Neural cell (in vitro differentiated cells): ENCODE data around the gene ZNF793. TPM values are rescaled to one million over a fixed set of nuclear protein-coding genes. Genes with fewer than 3 reads are reported as not detected.

Experiments used
- H2AFZ ChIP-seq: fragments of 200-600, 300-800 bp; sonication (generic), shearing (Covaris generic); 2 replicates; pipeline ENCODE4 v1.6.0; 2014; ENCODE audit warnings: low read depth, mild to moderate bottlenecking, antibody characterized with exemption, low read length, moderate library complexity
- H3F3A ChIP-seq: fragments of 200-600 bp; shearing (Covaris generic); 2 replicates; pipeline ENCODE4 v1.6.1; 2016; ENCODE audit warnings: mild to moderate bottlenecking, moderate library complexity, mixed read lengths, antibody characterized with exemption, low read length; ENCODE audit not compliant: insufficient read depth, poor library complexity, severe bottlenecking
- H3K27ac ChIP-seq: fragments of 200-600, 300-800 bp; sonication (generic), shearing (Covaris generic); 2 replicates; pipeline ENCODE4 v1.5.1; 2014; ENCODE audit warnings: mild to moderate bottlenecking, low read length, moderate library complexity
- H3K27me3 ChIP-seq: fragments of 300-800, 200-600 bp; sonication (generic), shearing (Covaris generic); 2 replicates; pipeline ENCODE4 v1.6.0; 2014; ENCODE audit warnings: mild to moderate bottlenecking, low read depth, low read length, moderate library complexity; ENCODE audit not compliant: insufficient read depth
- H3K36me3 ChIP-seq: fragments of 300-800, 200-600 bp; sonication (generic), shearing (Covaris generic); 2 replicates; pipeline ENCODE4 v1.5.1; 2014; ENCODE audit warnings: mild to moderate bottlenecking, antibody characterized with exemption, low read length, moderate library complexity; ENCODE audit not compliant: insufficient read depth
- H3K4me2 ChIP-seq: fragments of 300-800, 200-600 bp; sonication (generic), shearing (Covaris generic); 2 replicates; pipeline ENCODE4 v1.6.0; 2014; ENCODE audit warnings: mild to moderate bottlenecking, low read length
- H3K4me3 ChIP-seq: fragments of 300-800, 200-600 bp; sonication (generic), shearing (Covaris generic); 2 replicates; pipeline ENCODE4 v1.5.1; 2014; ENCODE audit warnings: mild to moderate bottlenecking, low read length, moderate library complexity
- H3K79me2 ChIP-seq: fragments of 200-600 bp; shearing (Covaris generic); replicated peaks from 2 replicates; pipeline ENCODE4 v1.6.0; 2014; ENCODE audit warnings: mild to moderate bottlenecking, low read length, moderate library complexity; ENCODE audit not compliant: insufficient read depth
- H3K9ac ChIP-seq: fragments of 300-800, 200-600 bp; sonication (generic), shearing (Covaris generic); 2 replicates; pipeline ENCODE4 v1.6.1; 2016; ENCODE audit warnings: mild to moderate bottlenecking, low read length, mixed read lengths
- H3K9me2 ChIP-seq: fragments of 200-600 bp; shearing (Covaris generic); 2 replicates; pipeline ENCODE4 v1.6.1; 2016; ENCODE audit warnings: mild to moderate bottlenecking, low read length, mixed read lengths; ENCODE audit not compliant: insufficient read depth
- H3K9me3 ChIP-seq: fragments of 200-600, 300-800 bp; sonication (generic), shearing (Covaris generic); 2 replicates; pipeline ENCODE4 v1.6.1; 2016; ENCODE audit warnings: mild to moderate bottlenecking, mixed run types, low read length, moderate library complexity, mixed read lengths
- H4K20me1 ChIP-seq: fragments of 200-600 bp; shearing (Covaris generic); 2 replicates; pipeline ENCODE4 v1.6.1; 2016; ENCODE audit warnings: mild to moderate bottlenecking, mixed run types; ENCODE audit not compliant: insufficient read depth
- CTCF ChIP-seq: fragments of 450-650 bp; IDR thresholded peaks from 2 replicates; pipeline ENCODE4 v1.5.1; 2014; ENCODE audit warnings: antibody characterized with exemption, mild to moderate bottlenecking, moderate library complexity; ENCODE audit not compliant: poor library complexity, severe bottlenecking
- EP300 ChIP-seq: fragments of 450-650 bp; conservative IDR thresholded peaks from 2 replicates; pipeline ENCODE4 v1.6.1; 2014; ENCODE audit warnings: antibody characterized with exemption, mild to moderate bottlenecking, moderate library complexity; ENCODE audit not compliant: poor library complexity, severe bottlenecking
- EZH2 ChIP-seq: fragments of 200-600, 300-800 bp; shearing (Covaris generic), sonication (generic); IDR thresholded peaks from 2 replicates; pipeline ENCODE4 v1.6.1; 2014; ENCODE audit warnings: antibody characterized with exemption, low read length, borderline replicate concordance, mild to moderate bottlenecking; ENCODE audit not compliant: insufficient read depth, poor library complexity, severe bottlenecking
- MXI1 ChIP-seq: fragments of 450-650 bp; conservative IDR thresholded peaks from 2 replicates; pipeline ENCODE4 v1.6.1; 2014; ENCODE audit warnings: antibody characterized with exemption, mild to moderate bottlenecking; ENCODE audit not compliant: poor library complexity, severe bottlenecking
- POLR2AphosphoS5 ChIP-seq: IDR thresholded peaks from 2 replicates; pipeline ENCODE4 v1.6.1; 2012
- RAD21 ChIP-seq: fragments of 450-650 bp; conservative IDR thresholded peaks from 2 replicates; pipeline ENCODE4 v1.6.1; 2014; ENCODE audit warnings: antibody characterized with exemption, mild to moderate bottlenecking, moderate library complexity
- SMC3 ChIP-seq: fragments of 450-650 bp; conservative IDR thresholded peaks from 2 replicates; pipeline ENCODE4 v1.6.1; 2014; ENCODE audit warnings: antibody characterized with exemption, mild to moderate bottlenecking, moderate library complexity; ENCODE audit not compliant: poor library complexity
- TAF1 ChIP-seq: IDR thresholded peaks from 2 replicates; pipeline ENCODE4 v1.6.1; 2012; ENCODE audit warnings: low read depth
- polyA plus RNA-seq: library from polyadenylated mRNA; depleted of rRNA; stranded (reverse); fragments of >200 nt; gene quantifications from 2 replicates; pipeline ENCODE4 v1.2.3, GENCODE V29; 2014
- TF ChIP-seq, protein P1 (sequence below): IDR thresholded peaks from 2 replicates; pipeline ENCODE4 v1.6.1; 2012; ENCODE audit warnings: borderline replicate concordance

ZNF793 gene
- polyA plus RNA-seq, 1 donor from 2014 or later: 39.6 TPM

DNA sequence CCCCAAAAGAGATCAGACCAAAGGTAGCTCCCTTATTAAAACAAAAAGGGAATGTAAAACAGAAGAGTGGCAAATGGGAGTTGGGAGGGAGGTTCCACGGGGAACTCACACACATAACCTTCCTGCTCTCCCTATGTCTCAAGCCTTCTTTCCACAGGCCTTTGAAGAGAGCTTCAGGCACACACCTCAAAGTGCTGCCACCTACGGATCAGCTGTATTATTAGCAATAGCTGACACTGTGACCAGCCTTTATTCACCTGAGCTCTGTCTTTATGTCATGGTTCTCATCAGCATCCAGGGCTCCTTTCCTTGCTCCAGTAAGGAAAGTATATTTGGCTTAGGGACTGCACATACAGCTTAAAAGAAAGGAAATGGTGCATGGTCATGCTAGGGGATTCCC is 76.6 kb downstream of the ZNF793 start:
- H4K20me1 ChIP-seq: no peaks in the 10 kb centered on the region
- H3K36me3 ChIP-seq: peaks cover 18% of the 10 kb centered on the region
- no peak overlapping the region for H3K4me3 ChIP-seq
- H3K9me3 ChIP-seq: peaks cover 49% of the 10 kb centered on the region
- TF ChIP-seq SMC3 (no peak), EZH2 (no peak), RAD21 (no peak), TAF1 (no peak), CTCF (no peak), EP300 (no peak), POLR2AphosphoS5 (no peak), MXI1 (no peak)
- TF ChIP-seq, protein P1, sequence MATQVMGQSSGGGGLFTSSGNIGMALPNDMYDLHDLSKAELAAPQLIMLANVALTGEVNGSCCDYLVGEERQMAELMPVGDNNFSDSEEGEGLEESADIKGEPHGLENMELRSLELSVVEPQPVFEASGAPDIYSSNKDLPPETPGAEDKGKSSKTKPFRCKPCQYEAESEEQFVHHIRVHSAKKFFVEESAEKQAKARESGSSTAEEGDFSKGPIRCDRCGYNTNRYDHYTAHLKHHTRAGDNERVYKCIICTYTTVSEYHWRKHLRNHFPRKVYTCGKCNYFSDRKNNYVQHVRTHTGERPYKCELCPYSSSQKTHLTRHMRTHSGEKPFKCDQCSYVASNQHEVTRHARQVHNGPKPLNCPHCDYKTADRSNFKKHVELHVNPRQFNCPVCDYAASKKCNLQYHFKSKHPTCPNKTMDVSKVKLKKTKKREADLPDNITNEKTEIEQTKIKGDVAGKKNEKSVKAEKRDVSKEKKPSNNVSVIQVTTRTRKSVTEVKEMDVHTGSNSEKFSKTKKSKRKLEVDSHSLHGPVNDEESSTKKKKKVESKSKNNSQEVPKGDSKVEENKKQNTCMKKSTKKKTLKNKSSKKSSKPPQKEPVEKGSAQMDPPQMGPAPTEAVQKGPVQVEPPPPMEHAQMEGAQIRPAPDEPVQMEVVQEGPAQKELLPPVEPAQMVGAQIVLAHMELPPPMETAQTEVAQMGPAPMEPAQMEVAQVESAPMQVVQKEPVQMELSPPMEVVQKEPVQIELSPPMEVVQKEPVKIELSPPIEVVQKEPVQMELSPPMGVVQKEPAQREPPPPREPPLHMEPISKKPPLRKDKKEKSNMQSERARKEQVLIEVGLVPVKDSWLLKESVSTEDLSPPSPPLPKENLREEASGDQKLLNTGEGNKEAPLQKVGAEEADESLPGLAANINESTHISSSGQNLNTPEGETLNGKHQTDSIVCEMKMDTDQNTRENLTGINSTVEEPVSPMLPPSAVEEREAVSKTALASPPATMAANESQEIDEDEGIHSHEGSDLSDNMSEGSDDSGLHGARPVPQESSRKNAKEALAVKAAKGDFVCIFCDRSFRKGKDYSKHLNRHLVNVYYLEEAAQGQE: no peak
- H3K9me2 ChIP-seq: no peaks in the 10 kb centered on the region
- no peak overlapping the region for H3K27ac ChIP-seq
- H3K9ac ChIP-seq: no peak overlapping the region
- H3K79me2 ChIP-seq: peaks cover 7% of the 10 kb centered on the region
- H3K4me2 ChIP-seq: no peak overlapping the region
- H2AFZ ChIP-seq: no peak overlapping the region
- H3F3A ChIP-seq: no peaks in the 10 kb centered on the region
- no peaks in the 10 kb centered on the region for H3K27me3 ChIP-seq

Other genes with a start within 250 kb of the ZNF793 start
- gene ZNF527, start 135.8 kb upstream of the ZNF793 start, polyA plus RNA-seq: 13.6 and 18.6 TPM in 2 replicates
- 21.6 and 27.4 TPM in 2 replicates for gene ZNF569, start 39.5 kb upstream of the ZNF793 start, polyA plus RNA-seq
- 15.7 and 21.4 TPM in 2 replicates for gene ZNF570, start 37.6 kb upstream of the ZNF793 start, polyA plus RNA-seq
- gene ZNF571, start 87.9 kb downstream of the ZNF793 start, polyA plus RNA-seq: 6.5 and 7.9 TPM in 2 replicates
- gene ZNF540, start 87.9 kb downstream of the ZNF793 start, polyA plus RNA-seq: 22.5 and 24.7 TPM in 2 replicates
- 54.7 and 61.0 TPM in 2 replicates for gene ZFP30, start 148.5 kb downstream of the ZNF793 start, polyA plus RNA-seq
- gene ZNF607, start 212.8 kb downstream of the ZNF793 start, polyA plus RNA-seq: 8.9 and 13.4 TPM in 2 replicates